Stimulated activated CD4-positive, alpha-beta T cell treated with anti-CD3 and anti-CD28 coated beads, Interleukin-15, amount 100 ng/mL, for 1 hour (primary cell): ENCODE data around the gene BMP3.
A peak's percentile ranks its signal among the peaks of the same experiment; 100 is the strongest.

Source experiments
- DNase-seq, 2 donors: peaks; one replicate each; pipeline ENCODE4 v3.0.0-alpha.2; 2020; ENCODE audit warnings: low read depth in 1 of 2, low spot score in 1 of 2

BMP3 gene

DNA sequence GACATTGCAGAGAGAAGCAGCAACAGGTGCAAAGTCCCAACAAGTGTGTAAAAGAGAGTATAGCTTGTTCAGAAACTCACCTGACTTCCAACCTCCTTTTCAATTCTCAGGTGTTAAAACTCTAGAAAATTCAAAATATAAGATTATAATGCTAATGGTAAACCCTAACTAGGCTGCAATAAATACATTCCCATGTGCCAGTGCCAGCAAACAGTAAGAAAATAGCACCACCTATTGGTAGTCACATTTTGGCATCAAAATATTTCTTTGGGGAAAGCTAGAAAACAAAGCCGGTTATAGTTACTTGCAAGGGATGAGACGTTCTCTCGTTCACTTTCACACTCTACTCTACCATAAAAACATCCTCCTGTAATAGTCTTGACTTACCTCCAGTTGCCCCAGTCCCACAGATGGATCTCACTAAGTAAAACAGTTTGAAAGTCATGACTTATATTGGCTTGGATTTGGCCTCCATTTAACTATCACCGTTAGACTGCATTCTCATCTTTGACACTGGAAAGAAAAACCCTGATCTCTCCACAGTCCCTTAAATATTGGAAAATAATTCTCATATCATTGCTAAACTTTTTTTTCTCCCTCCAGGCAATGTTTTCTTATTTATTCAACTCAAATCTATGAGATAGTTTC lies 9.6 kb downstream of the BMP3 start:
- no peak for DNase-seq

DNA sequence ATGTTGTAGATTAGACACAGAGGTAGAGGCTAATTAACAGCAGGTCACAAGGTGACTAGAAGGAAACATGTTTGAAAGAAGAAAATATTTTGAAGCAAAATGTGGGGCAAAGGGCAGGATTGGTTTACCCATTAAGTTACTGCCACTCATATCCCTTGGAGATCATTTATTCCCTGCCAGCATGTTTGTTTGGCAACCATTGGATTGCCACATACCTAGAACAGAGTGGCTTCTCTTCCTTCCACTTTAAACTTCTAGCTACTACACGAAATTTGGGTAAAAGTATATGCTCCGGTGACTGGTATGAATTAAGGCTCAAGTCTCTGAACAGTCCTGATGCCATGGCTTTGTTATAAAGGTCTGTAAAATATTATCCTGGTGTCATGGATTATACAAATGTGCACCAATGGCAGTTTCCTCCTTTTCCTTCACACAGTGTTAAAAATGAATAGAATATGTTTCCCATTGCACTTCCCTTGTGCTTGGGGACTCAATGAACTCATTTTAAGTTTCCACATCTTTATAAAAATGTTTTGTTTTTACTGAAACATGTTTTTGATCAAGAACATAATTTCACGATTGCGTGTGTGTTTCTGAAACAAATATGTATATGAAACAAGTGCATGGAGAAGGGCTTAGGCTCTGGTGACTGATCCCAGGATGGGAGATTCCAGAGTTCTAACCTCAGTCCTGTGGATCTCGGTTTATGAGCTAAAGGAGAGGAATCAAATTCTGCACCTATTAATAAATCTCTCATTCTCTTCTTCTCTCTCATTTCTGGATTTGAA lies 12.3 kb downstream of the BMP3 start:
- DNase-seq = no peak

DNA sequence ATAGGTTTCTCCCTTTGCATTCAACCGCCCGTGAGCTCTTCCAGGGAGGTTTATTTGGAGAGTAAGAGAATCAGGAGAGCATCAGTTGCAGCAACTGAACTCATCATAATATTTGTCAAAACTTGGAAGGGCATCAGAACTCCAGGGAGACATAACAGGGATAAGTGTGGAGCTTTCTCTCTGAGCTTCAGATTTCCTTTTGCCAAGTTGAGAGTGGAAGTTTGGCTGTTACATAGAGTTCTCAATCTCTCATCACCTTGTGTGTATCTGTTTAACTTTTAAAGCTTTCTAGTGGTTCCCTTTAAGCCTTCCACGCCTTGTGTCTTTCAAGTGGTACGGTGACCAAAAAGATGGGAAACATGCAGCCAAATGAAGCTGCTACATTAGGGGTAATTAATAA lies 18.8 kb downstream of the BMP3 start:
- no peak for DNase-seq

DNA sequence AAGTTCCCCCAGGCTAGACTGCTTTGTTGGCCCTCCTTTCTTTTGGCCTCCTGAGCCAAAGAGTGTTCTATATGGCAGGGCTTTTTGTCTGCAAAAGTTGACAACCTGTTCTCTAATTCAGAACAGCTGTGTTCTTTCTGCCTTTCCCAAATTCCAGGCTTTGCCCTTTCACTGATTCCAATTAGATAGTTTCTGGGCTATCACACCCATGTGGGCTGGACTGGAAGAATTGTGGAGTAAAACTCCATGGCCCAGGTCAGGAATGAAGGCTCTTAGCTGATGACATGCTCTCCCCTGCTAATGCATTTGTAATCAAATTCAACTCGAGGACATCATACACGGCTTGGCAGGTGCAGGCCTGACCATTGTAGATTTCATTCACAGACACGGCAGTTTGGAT lies 19.4 kb downstream of the BMP3 start:
- DNase-seq = no peak

DNA sequence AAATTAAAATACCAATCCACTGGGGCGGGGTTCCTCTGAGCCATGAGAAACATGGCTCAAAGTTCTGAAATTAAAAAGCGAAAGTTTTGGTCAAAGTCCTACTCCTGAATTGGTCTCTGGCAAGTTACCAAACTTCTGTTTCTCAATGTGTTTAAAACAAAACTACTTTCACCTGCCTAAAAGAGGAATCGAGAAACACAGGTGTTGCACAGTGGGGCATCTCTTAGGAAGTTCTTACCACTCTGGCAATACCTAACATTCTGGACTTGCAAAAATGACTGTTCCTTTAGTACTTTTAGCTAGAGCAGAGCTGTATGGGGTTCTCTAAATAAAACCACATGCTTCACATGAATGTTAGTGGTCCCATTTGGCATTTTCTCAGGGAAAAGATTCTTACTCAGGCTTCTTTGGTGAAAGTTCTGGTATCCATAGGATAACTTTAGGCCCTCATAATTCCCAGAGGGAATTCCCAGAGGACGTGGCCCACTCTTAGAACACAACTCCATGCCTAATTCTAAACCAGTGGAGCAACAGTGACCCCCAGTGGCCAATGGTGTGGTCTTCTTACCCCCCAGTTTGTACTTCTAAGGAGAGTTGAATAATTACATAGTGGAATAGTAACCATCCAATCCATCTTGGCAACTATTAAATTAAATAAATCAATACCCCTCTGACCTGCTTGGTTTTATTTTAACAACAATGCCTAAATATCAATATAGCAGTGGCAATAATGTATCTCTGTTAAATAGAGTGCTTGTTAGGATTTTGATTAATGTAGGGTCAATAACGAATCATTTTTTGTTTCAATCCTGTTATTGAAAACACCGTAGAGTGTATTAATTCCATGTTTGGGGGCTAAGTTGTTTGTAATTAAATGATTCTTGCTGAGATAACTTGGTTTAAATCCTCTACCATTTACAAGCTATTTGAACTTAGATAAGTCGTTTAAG lies 21.9 kb downstream of the BMP3 start:
- peak in 1 of 2 donors; percentile 21 for DNase-seq

DNA sequence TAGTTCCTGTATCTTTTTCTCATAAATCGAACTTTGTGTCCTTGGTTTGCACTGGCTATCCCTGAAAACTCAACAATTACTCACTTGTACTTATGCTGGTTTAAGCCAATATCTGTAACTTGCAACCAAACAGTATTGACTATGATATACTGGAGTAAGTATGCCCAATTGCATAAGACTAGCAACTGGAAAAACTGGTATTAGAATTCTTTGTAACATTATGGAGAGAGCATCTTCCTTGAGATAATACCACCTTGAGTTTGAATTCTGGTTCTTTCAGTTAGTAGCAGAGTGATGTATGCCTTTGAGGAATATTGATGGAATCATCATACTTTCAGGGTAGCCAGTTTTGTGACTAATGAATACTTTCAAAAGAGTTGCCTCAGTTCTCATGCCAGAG lies 28.1 kb downstream of the BMP3 start:
- no peak for DNase-seq

DNA sequence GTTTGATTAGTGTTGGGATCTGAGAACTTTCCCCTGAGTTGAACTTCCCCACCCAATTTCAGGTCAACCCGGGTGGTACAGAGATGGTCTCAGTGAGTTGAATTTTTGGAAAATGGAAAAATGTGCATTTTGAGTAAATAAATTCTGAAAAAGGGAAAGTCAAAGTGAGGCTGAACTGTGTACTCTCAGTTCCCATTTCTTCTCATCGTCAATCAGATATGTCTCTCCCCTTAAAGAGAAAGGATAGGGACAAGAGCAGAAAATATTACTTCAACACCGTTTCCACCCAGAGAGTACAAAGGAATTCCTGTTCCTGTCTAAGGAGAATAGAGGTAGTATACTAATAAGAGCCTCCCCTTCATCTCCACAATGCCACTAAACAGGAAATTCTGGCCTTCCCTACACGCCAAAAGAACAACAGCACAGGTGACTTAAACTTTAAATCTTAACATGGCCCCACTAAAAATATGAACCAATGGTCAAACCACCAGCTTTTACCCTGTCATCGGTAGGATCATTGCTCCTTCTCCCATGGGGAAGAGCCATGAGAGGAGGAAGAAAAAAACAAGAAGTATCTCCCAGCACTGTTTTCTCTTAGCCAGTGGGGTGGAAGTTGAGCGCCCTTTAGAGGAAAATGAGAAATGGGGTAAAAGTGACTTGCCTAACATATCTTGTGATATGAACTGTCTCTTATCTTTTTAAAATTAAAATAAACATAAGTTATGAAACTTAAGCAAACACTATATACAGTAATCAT lies 30.3 kb downstream of the BMP3 start:
- DNase-seq = no peak

DNA sequence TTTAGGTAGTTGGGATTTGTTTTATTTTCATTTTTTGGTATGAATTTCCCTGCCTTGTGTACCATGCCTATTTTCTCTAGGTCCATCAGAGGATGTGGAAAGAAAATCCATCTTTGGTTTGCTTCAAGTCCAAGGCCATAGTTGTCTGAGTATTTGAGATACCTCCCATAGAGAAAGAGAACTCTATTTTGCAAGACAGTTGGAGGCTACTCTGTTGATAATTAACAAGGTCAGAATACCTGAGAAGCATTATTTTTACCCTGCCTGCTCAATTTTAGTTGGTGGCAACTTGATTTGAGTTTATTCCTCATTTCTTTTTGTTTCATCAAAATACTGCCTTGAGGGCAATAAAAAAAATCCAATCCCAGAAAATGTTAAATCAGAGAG lies 30.8 kb downstream of the BMP3 start:
- no peak for DNase-seq

DNA sequence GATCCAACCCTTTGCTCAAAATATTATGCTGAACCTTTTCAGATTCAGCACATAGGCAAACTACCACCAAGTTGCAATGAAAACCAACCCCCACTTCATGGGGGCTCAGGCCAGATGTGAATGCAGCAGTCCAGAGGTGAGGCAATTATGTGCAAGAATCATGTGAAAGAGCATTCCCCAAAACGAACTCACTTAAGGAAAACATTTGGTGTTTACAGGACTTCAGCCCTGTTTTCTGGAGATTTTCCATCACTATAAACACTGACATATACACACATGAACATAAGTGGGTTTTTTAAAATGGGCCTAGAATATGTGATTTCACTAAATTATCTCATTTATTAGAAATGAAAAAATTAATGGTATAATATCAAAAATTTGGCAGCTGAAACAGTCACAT lies 31.5 kb downstream of the BMP3 start:
- DNase-seq = no peak

DNA sequence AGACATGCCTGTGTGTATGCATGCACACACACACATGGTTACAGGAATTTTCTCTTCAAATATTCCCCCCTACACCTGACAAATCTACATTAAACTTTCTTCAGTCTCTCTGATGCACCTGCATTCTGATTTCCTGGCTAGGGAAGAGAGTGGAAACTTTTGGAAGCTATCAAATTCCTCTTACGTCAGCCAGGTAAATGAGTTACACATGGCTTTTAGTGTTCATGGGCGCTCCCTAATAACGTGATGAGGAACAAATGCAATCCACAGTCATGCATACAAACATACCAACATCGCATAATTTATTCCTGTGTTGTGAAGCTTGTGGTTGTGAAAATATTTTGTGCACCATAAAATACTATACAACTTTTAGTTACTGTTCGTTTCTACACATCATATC lies 34.9 kb downstream of the BMP3 start:
- DNase-seq = no peak

DNA sequence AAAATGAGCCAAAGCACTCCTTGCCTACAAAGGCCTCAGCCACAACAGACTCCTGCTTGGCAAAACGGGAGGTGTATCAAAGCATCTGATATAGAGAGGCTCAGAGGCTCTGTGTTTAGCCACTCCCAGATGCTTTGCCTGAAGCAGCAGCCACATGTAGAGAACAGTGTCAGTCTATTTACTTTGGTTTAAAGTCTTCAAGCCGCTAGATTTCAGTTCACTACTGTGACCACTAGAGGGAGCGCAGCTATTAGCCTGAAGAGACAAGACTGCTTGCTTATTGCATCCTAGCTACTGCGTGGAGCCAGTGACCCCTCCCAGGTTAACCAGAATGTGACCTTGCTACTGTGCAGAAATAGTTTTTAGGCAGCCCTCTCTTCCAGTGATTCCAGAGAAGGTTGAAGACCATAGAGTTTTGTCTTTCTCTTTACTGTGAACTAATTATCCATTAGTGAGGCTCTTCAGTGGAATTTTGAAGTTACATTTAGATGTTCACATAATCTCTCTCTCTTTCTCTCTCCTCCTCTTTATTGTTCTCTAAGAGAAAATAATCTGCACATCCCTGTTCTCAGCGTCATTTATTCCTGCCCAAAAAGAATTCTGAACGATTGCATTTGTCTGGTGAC lies 39.3 kb downstream of the BMP3 start:
- DNase-seq = peak in 1 of 2 donors; percentile 13

DNA sequence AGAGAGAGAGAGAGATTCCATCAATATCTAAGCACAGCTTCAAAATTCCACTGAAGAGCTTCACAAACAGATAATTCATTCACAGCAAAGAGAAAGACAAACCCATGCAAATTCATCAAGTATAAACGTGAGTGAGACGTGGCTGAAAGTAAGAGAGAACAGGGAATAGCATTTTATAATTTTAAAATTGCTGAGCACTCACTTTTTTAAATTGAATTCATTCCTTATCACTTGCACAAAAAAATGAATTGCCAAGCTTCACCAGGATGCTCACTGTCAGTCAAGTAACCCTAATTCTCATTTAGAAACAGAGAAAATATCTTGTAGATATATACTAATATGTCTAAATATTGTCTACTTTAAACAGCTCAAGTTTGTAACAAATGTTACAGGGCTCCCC lies 40.5 kb downstream of the BMP3 start:
- DNase-seq = no peak

DNA sequence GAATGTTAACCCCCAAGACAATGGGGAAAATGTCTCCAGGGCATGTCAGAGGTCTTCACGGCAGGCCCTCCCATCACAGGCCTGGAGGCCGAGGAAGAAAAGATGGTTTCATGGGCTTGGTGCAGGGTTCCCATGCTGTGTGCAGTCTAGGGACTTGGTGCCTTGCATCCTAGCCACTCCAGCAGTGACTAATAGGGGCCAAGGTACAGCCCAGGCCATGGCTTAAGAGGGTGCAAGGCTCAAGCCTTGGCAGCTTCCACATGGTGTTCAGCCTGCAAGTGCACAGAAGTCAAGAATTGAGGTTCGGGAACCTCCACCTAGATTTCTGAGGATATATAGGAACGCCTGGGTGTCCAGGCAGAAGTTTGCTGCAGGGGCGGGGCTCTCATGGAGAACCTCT lies 50.6 kb downstream of the BMP3 start:
- no peak for DNase-seq

DNA sequence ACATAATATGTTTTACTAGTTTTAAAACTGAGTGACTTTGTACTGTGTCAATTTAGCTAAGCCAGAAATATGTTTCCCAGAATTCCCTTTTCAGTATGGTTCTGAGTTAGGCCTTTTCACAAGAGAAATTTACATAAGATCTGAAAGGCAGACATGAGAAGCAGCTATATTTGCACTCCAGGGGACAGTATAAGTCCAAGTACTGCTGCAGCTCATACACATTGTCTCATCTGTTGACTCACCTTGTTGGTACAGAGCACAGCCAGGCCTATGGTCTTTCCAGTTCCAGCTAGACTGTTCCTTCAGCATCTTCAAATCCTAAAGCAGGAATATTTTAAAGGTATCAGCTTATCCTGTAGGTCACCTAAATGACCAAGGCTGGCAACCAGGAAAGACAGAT lies 53.5 kb downstream of the BMP3 start:
- DNase-seq = no peak

DNA sequence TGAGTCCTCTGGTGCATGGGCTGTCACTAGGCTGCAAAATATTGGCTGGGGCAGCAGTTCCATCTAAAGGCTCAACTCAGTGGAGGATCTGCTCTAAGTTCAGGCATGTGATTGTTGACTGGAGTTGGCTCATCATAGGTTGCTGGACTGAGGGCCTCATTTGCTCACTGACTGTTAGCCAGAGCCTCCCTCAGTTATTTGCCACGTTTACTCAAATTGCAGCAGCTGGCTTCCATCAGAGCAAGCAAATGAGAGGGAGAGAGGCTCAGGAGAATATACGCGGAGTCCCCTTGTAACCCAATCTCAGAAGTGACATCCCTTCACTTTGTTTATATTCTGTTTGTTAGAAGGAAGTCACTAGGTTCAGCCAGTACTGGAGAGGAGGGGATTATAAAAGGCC lies 54.1 kb downstream of the BMP3 start:
- DNase-seq = no peak

DNA sequence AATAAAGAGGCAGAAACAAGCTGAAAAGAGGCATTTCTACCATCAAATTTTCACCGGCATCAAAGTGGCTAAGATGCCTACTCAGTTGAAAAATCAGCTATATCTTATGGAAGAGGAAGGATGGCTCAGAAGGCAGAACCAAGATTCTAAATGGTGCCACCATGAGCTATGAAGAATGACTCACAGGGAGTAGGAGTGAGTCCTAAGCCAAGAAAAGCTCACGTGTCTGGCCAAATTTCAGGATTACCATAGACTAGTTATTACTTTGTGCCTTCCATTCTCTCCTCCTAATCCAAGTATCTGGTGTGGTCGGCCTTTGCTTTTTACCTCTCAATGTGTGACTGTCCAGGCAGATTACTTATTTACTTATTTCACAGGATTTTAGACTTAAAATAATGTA lies 54.8 kb downstream of the BMP3 start:
- DNase-seq = no peak

DNA sequence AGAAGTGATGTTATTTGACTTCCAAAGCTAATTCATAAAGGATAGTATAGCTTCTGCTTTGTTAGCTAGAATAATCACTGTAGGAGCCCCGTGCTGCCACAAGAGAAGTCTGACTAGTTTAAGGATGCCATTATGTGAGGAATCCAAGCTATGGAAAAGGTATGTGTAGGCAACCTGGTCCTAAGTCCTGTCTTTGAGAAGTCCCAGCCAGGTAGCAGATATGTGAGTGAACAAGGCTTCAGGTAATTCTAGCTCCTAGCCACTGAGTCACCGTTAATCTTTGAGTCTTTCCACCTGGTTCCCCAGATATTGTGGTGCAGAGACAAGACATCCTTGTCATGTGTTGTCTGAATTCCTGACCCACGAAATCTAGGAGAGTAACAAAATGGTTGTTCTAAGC lies 55.5 kb downstream of the BMP3 start:
- DNase-seq = no peak

DNA sequence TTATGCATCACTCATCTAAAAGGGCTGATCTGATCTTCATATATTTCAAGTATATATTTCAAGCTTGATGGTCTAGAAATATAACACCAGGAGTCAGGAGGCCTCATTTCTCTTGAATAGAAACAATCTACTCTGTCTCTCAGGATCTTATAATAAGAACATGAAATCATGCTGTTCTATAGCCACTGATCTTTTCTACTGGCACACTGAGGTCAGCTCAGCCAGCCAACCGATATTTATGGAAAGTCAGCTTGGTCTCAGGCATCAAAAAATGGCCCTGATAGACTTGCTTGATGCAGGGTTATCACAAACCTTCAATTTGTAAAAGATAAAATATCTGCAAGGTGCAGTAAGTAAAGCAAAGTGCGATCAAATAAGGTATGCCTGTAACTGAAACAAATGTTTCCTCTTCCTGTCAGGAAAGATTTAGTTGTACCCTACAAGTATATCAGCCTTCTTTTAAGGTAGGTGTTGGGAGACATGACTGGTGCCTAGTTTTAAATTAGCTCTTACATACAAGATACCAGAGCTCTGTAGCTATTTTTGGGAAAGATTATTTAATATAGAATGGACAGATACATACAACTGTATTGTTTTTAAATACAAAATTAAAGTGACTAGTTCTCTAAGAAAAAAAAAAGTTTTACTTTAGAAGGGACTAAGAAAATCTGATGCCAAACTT lies 63.4 kb downstream of the BMP3 start:
- DNase-seq = no peak

DNA sequence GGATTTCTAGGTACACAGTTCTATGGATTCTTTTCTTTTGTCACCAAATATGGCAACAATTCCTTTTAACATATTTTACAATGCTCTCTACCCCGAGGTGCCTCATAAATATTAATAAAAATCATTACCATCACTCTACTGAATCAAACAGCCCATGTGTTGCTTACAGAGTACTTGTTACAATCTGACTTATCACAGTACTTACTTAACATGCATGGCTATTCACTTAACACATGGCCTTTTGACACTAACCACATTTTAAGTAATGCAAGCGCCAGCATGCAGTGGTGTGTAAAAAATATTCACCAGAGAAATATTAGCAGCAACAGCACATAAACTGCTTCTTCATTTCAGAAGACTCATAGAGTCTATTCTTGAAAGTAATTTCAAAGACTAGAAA lies 64.9 kb downstream of the BMP3 start:
- no peak for DNase-seq

DNA sequence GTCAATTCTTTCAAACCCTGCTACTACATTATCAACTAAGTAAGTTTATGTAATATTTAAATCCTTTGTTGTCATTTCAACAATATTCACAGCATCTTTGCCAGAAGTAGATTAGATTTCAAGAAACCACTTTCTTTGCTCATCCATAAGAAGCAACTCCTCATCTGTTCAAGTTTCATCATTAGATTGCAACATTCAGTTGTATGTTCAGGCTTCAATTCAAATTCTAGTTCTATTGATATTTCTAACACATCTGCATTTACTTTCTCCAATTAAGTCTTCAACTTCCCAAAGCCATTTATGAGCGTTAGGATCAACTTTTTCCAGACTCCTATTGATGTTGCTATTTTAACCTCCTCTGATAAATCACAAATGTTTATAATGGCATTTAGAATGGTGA lies 66.1 kb downstream of the BMP3 start:
- DNase-seq = no peak
